Anterior cingulate cortex (tissue), 58 donors: Measurements from ENCODE around the gene NUMB.

Source experiments
- DNase-seq, 58 donors: peaks; one replicate each; lab custom pipeline; 2025; lab: John Stamatoyannopoulos, UW

Gene NUMB

GRCh38 chr14:73250317-73250713, 208.0 kb downstream of the NUMB start:
- no peak for DNase-seq

- no peak for DNase-seq
These were observed 208.6 kb downstream of the NUMB start for GRCh38 chr14:73249564-73250316.

- no peak for DNase-seq
These were observed 209.2 kb downstream of the NUMB start for GRCh38 chr14:73249108-73249507.

- DNase-seq = no peak
These were observed 210.1 kb downstream of the NUMB start for GRCh38 chr14:73248108-73248868.

GRCh38 chr14:73246387-73247150, 211.8 kb downstream of the NUMB start:
- DNase-seq = no peak

GRCh38 chr14:73245480-73246325, 212.6 kb downstream of the NUMB start:
- DNase-seq = no peak

GRCh38 chr14:73244541-73245290, 213.6 kb downstream of the NUMB start:
- DNase-seq = no peak

- no peak for DNase-seq
These were observed 214.6 kb downstream of the NUMB start for GRCh38 chr14:73243748-73244147.

- DNase-seq = no peak
These were observed 215.0 kb downstream of the NUMB start for GRCh38 chr14:73243341-73243740.

- peak in 34 of 58 donors; percentile 14 to 84 (median 36) for DNase-seq
These were observed 215.9 kb downstream of the NUMB start for GRCh38 chr14:73242357-73242901.

GRCh38 chr14:73241481-73242165, 216.7 kb downstream of the NUMB start:
- DNase-seq = no peak

- DNase-seq = peak in 6 of 58 donors; percentile 10 to 27 (median 19)
These were observed 217.4 kb downstream of the NUMB start for GRCh38 chr14:73240816-73241480.

- peak in 35 of 58 donors; percentile 13 to 75 (median 41) for DNase-seq
These were observed 218.7 kb downstream of the NUMB start for GRCh38 chr14:73239393-73240241.

GRCh38 chr14:73238941-73239340, 219.4 kb downstream of the NUMB start:
- DNase-seq = no peak

GRCh38 chr14:73238424-73238852, 219.9 kb downstream of the NUMB start:
- no peak for DNase-seq

GRCh38 chr14:73237786-73238423, 220.4 kb downstream of the NUMB start:
- DNase-seq = no peak
